GM23338 (cell line): ENCODE data around the gene IRAK2. TPM values are rescaled to one million over a fixed set of nuclear protein-coding genes. Genes with fewer than 3 reads are reported as not detected.

Source experiments
- ATAC-seq: fragments of 200-7000 bp; cut with Tn5 transposase; 3 replicates; pipeline ENCODE4 v1.9.1; 2020
- DNase-seq: peaks from one replicate; pipeline ENCODE4 v3.0.0-alpha.2; 2015; ENCODE audit warnings: low spot score
- H2AFZ ChIP-seq: fragments of 200-600 bp; sonication (generic); 2 replicates; pipeline ENCODE4 v1.8.0; 2016; ENCODE audit warnings: antibody characterized with exemption, mild to moderate bottlenecking, moderate library complexity
- H3F3A ChIP-seq: fragments of 200-600 bp; sonication (generic); replicated peaks from 2 replicates; pipeline ENCODE4 v1.8.0; 2017; ENCODE audit warnings: antibody characterized with exemption, mixed run types, low read depth
- H3K27ac ChIP-seq: fragments of 200-600 bp; sonication (generic); 2 replicates; pipeline ENCODE4 v1.6.1; 2016; ENCODE audit warnings: low read depth
- H3K27me3 ChIP-seq: fragments of 200-600 bp; sonication (generic); 2 replicates; pipeline ENCODE4 v1.8.0; 2016; ENCODE audit warnings: mild to moderate bottlenecking, mixed run types, moderate library complexity; ENCODE audit not compliant: insufficient read depth
- H3K36me3 ChIP-seq: fragments of 200-600 bp; sonication (generic); 2 replicates; pipeline ENCODE4 v1.8.0; 2016; ENCODE audit warnings: mild to moderate bottlenecking; ENCODE audit not compliant: insufficient read depth
- H3K4me1 ChIP-seq: fragments of 200-600 bp; sonication (generic); 2 replicates; pipeline ENCODE4 v1.8.0; 2016; ENCODE audit warnings: mild to moderate bottlenecking, moderate library complexity; ENCODE audit not compliant: insufficient read depth
- H3K4me2 ChIP-seq: fragments of 200-600 bp; sonication (generic); 2 replicates; pipeline ENCODE4 v1.7.1; 2017; ENCODE audit warnings: mixed run types
- H3K4me3 ChIP-seq: fragments of 200-600 bp; sonication (generic); 2 replicates; pipeline ENCODE4 v1.6.1; 2016; ENCODE audit warnings: mixed run types
- H3K79me2 ChIP-seq: fragments of 200-600 bp; sonication (generic); replicated peaks from 2 replicates; pipeline ENCODE4 v1.8.0; 2017; ENCODE audit warnings: mild to moderate bottlenecking; ENCODE audit not compliant: insufficient read depth
- H3K9me2 ChIP-seq: fragments of 200-600 bp; sonication (generic); 2 replicates; pipeline ENCODE4 v1.8.0; 2017; ENCODE audit not compliant: insufficient read depth
- H4K20me1 ChIP-seq: fragments of 200-600 bp; sonication (generic); replicated peaks from 2 replicates; pipeline ENCODE4 v1.8.0; 2017; ENCODE audit warnings: mild to moderate bottlenecking; ENCODE audit not compliant: insufficient read depth
- H3K27ac Mint-ChIP-seq: 2 replicates; pipeline ENCODE4 v1.8.0; 2020; ENCODE audit warnings: inconsistent platforms, mild to moderate bottlenecking, moderate library complexity, mixed read lengths
- H3K27me3 Mint-ChIP-seq: 3 replicates; pipeline ENCODE4 v1.8.0; 2022; ENCODE audit warnings: low read depth, mild to moderate bottlenecking, moderate library complexity, mixed read lengths, inconsistent platforms; ENCODE audit not compliant: insufficient read depth, poor library complexity
- H3K36me3 Mint-ChIP-seq: 3 replicates; pipeline ENCODE4 v1.8.0; 2021; ENCODE audit warnings: low read depth, mild to moderate bottlenecking, inconsistent platforms, moderate library complexity, mixed read lengths
- H3K4me1 Mint-ChIP-seq: 3 replicates; pipeline ENCODE4 v1.8.0; 2020; ENCODE audit warnings: mild to moderate bottlenecking, inconsistent platforms, mixed read lengths
- H3K4me3 Mint-ChIP-seq: 3 replicates; pipeline ENCODE4 v1.8.0; 2021; ENCODE audit warnings: moderate library complexity, mild to moderate bottlenecking, inconsistent platforms, mixed read lengths
- H3K9me3 Mint-ChIP-seq: 3 replicates; pipeline ENCODE4 v1.8.0; 2020; ENCODE audit warnings: moderate library complexity, mild to moderate bottlenecking, inconsistent platforms, mixed read lengths
- CREB1 ChIP-seq: fragments of 250-450 bp; sonication (Bioruptor Pico); IDR thresholded peaks from 2 replicates; pipeline ENCODE4 v1.5.0; 2020; ENCODE audit warnings: low read depth, mild to moderate bottlenecking, moderate library complexity
- CTCF ChIP-seq, 2 experiments: fragments of 200-600 bp in 1 of 2; sonication (generic) in 1 of 2; conservative IDR thresholded peaks; 2 replicates each; pipeline versions ENCODE4 v1.5.1 to v1.6.1; 2016 to 2017; ENCODE audit warnings: antibody characterized with exemption in 2 of 2, low read depth in 2 of 2, mild to moderate bottlenecking in 2 of 2, moderate library complexity in 1 of 2
- ETS1 ChIP-seq: IDR thresholded peaks from 2 replicates; pipeline ENCODE4 v1.6.1; 2016; ENCODE audit warnings: antibody characterized with exemption
- EZH2 ChIP-seq: fragments of 200-600 bp; sonication (generic); IDR thresholded peaks from one replicate; pipeline ENCODE4 v1.8.0; 2017; ENCODE audit warnings: antibody characterized with exemption, mild to moderate bottlenecking, low read depth; ENCODE audit not compliant: unreplicated experiment
- EZH2phosphoT487 ChIP-seq: fragments of 200-600 bp; sonication (generic); IDR thresholded peaks from one replicate; pipeline ENCODE4 v1.8.1; 2018; ENCODE audit warnings: antibody characterized with exemption; ENCODE audit not compliant: unreplicated experiment
- JUNB ChIP-seq: IDR thresholded peaks from one replicate; pipeline ENCODE4 v1.6.1; 2016; ENCODE audit warnings: antibody characterized with exemption; ENCODE audit not compliant: unreplicated experiment
- NANOG ChIP-seq: IDR thresholded peaks from 2 replicates; pipeline ENCODE4 v1.6.1; 2016; ENCODE audit warnings: antibody characterized with exemption, borderline replicate concordance
- POLR2AphosphoS5 ChIP-seq: IDR thresholded peaks from 2 replicates; pipeline ENCODE4 v1.6.1; 2016; ENCODE audit warnings: antibody characterized with exemption, low read depth
- REST ChIP-seq: IDR thresholded peaks from one replicate; pipeline ENCODE4 v1.6.1; 2018; ENCODE audit warnings: antibody characterized with exemption; ENCODE audit not compliant: unreplicated experiment
- STAT1 ChIP-seq: IDR thresholded peaks from one replicate; pipeline ENCODE4 v1.6.1; 2016; ENCODE audit warnings: antibody characterized with exemption; ENCODE audit not compliant: unreplicated experiment
- ZNF114 ChIP-seq: fragments of 250-450 bp; sonication (Bioruptor Pico); IDR thresholded peaks from 2 replicates; pipeline ENCODE4 v1.5.0; 2020; ENCODE audit warnings: mild to moderate bottlenecking, moderate library complexity
- ZNF331 ChIP-seq: fragments of 250-450 bp; sonication (Bioruptor Pico); IDR thresholded peaks from 2 replicates; pipeline ENCODE4 v1.5.0; 2020; ENCODE audit warnings: low read depth, mild to moderate bottlenecking, moderate library complexity
- ZNF462 ChIP-seq: fragments of 250-450 bp; sonication (Bioruptor Pico); IDR thresholded peaks from 2 replicates; pipeline ENCODE4 v1.5.0; 2020; ENCODE audit warnings: mild to moderate bottlenecking, moderate library complexity
- polyA plus RNA-seq: library from polyadenylated mRNA; unstranded; fragments of >200 nt; fragmentation: Nextera tagmentation; extraction: Ambion mirVana; gene quantifications from 2 replicates; pipeline ENCODE4 v1.2.1, GENCODE V29; 2016
- total RNA-seq: library from RNA; depleted of rRNA; stranded (reverse); fragments of >200 nt; shearing (Covaris generic); gene quantifications from 2 replicates; pipeline ENCODE4 v1.2.3, GENCODE V29; 2014

Gene IRAK2
- total and polyA plus RNA-seq, 2 experiments from 2014 or later: 0.37 to 1.4 TPM

GRCh38 chr3:10119376-10119775, 45.3 kb upstream of the IRAK2 start:
- peaks cover 4% of the 10 kb centered on the region for H3K4me1 ChIP-seq
- no peak overlapping the region for H3K27ac ChIP-seq
- H3K4me3 ChIP-seq: no peak overlapping the region
- no peaks in the 10 kb centered on the region for H3K9me2 ChIP-seq
- Mint-ChIP-seq H3K27ac (no peak overlapping the region), H3K9me3 (no peaks in the 10 kb centered on the region; the same call in 2 of the 3 replicates), H3K4me3 (no peak overlapping the region), H3K27me3 (peaks cover 10% of the 10 kb centered on the region), H3K36me3 (peaks cover 21% of the 10 kb centered on the region), H3K4me1 (peaks cover 6% of the 10 kb centered on the region)
- H3K79me2 ChIP-seq: peaks cover 80% of the 10 kb centered on the region
- no peaks in the 10 kb centered on the region for H3K27me3 ChIP-seq
- peaks cover 5% of the 10 kb centered on the region; the same call in 1 of the 2 replicates for H3K36me3 ChIP-seq
- TF ChIP-seq STAT1 (no peak), REST (no peak), ETS1 (no peak), CREB1 (CRISPR knock-in tag) (no peak), JUNB (no peak), NANOG (no peak), EZH2phosphoT487 (no peak), CTCF (conservative IDR thresholded peaks at IDR 0.05; ENCODE audit: low read depth in 2 of 2) (no peak), EZH2 (no peak), ZNF114 (CRISPR knock-in tag) (no peak), POLR2AphosphoS5 (no peak), ZNF331 (no peak), ZNF462 (CRISPR knock-in tag) (no peak)
- no peaks in the 10 kb centered on the region for H3F3A ChIP-seq
- peaks cover 13% of the 10 kb centered on the region; the same call in 1 of the 2 replicates for H4K20me1 ChIP-seq
- no peak overlapping the region for H2AFZ ChIP-seq
- DNase-seq: no peak
- ATAC-seq: no peak
- H3K4me2 ChIP-seq: no peak overlapping the region
